IMR-90 (cell line): ENCODE data around the gene MBTPS1. TPM values are rescaled to one million over a fixed set of nuclear protein-coding genes. Genes with fewer than 3 reads are reported as not detected.

Experiments
- ATAC-seq: fragments of 200-7000 bp; cut with Tn5 transposase; 2 replicates; pipeline ENCODE4 v1.9.1; 2020; ENCODE audit warnings: low read depth, mild to moderate bottlenecking, moderate library complexity
- BruUV-seq: library from RNA; stranded (reverse); fragments of 400-500 nt; replicated peaks from 2 replicates; lab custom pipeline; 2021; lab: Mats Ljungman, UMichigan
- CTCF ChIA-PET: fragments of 300-600 bp; formaldehyde crosslinking; extraction: SDS; loops from one replicate; lab custom pipeline; 2021; ENCODE audit warnings: antibody characterized with exemption; lab: Yijun Ruan, JAX
- POLR2A ChIA-PET: fragments of 300-600 bp; sonication (Branson Sonifier 250); formaldehyde crosslinking; loops from one replicate; lab custom pipeline; 2022; ENCODE audit warnings: antibody characterized with exemption; ENCODE audit not compliant: unreplicated experiment; lab: Charles Lee
- DNase-seq: peaks from one replicate; pipeline ENCODE4 v3.0.0; 2013
- H2AFZ ChIP-seq: replicated peaks from 2 replicates; pipeline ENCODE3; 2013; ENCODE audit warnings: low read length, mild to moderate bottlenecking; ENCODE audit not compliant: poor library complexity
- H2AK5ac ChIP-seq: 2 replicates; pipeline ENCODE4 v1.6.1; 2013; ENCODE audit warnings: low read depth, low read length, inconsistent platforms
- H2AK9ac ChIP-seq: replicated peaks from 2 replicates; pipeline ENCODE3; 2013; ENCODE audit warnings: mild to moderate bottlenecking, low read depth, low read length, moderate library complexity; ENCODE audit not compliant: poor library complexity
- H2BK120ac ChIP-seq: 2 replicates; pipeline ENCODE4 v1.6.1; 2013; ENCODE audit warnings: low read depth, low read length, inconsistent platforms
- H2BK15ac ChIP-seq: 3 replicates; pipeline ENCODE4 v1.6.1; 2013; ENCODE audit warnings: low read depth, low read length, inconsistent platforms
- H2BK20ac ChIP-seq: 2 replicates; pipeline ENCODE4 v1.6.1; 2013; ENCODE audit warnings: low read depth, mild to moderate bottlenecking, inconsistent platforms, low read length, moderate library complexity
- H2BK5ac ChIP-seq: 2 replicates; pipeline ENCODE4 v1.6.1; 2013; ENCODE audit warnings: mild to moderate bottlenecking, low read depth, low read length, inconsistent platforms; ENCODE audit not compliant: poor library complexity, severe bottlenecking
- H3K14ac ChIP-seq: replicated peaks from 2 replicates; pipeline ENCODE4 v1.6.1; 2013; ENCODE audit warnings: low read depth, low read length, inconsistent platforms
- H3K18ac ChIP-seq: 2 replicates; pipeline ENCODE4 v1.6.1; 2013; ENCODE audit warnings: low read depth, low read length, control low read depth
- H3K23ac ChIP-seq: 2 replicates; pipeline ENCODE4 v1.6.1; 2013; ENCODE audit warnings: low read depth, low read length, inconsistent platforms
- H3K27ac ChIP-seq: 2 replicates; pipeline ENCODE4 v1.5.1; 2013; ENCODE audit warnings: mild to moderate bottlenecking, control low read depth, low read length; ENCODE audit not compliant: insufficient read depth
- H3K27me3 ChIP-seq: 2 replicates; pipeline ENCODE4 v1.6.1; 2013; ENCODE audit warnings: low read length; ENCODE audit not compliant: control insufficient read depth, insufficient read depth
- H3K36me3 ChIP-seq: 2 replicates; pipeline ENCODE4 v1.6.1; 2013; ENCODE audit warnings: low read length, mixed read lengths; ENCODE audit not compliant: control insufficient read depth, insufficient read depth
- H3K4ac ChIP-seq: 2 replicates; pipeline ENCODE4 v1.6.1; 2013; ENCODE audit warnings: low read depth, low read length, inconsistent platforms
- H3K4me1 ChIP-seq: 2 replicates; pipeline ENCODE4 v1.6.1; 2013; ENCODE audit warnings: low read length, mixed read lengths; ENCODE audit not compliant: control insufficient read depth, insufficient read depth
- H3K4me2 ChIP-seq: 2 replicates; pipeline ENCODE4 v1.6.1; 2013; ENCODE audit warnings: low read depth, mild to moderate bottlenecking, control low read depth, low read length, moderate library complexity
- H3K4me3 ChIP-seq: 2 replicates; pipeline ENCODE4 v1.5.1; 2013; ENCODE audit warnings: low read depth, mild to moderate bottlenecking, control low read depth, low read length, moderate library complexity; ENCODE audit not compliant: insufficient read depth
- H3K56ac ChIP-seq: 2 replicates; pipeline ENCODE4 v1.6.1; 2013; ENCODE audit warnings: low read length, inconsistent platforms; ENCODE audit not compliant: insufficient read depth; ENCODE audit errors: extremely low read depth
- H3K79me1 ChIP-seq, 2 experiments: 2 replicates each; pipeline ENCODE4 v1.6.1; 2013; ENCODE audit warnings: low read length in 2 of 2, inconsistent platforms in 1 of 2, low read depth in 1 of 2
- H3K9ac ChIP-seq: 2 replicates; pipeline ENCODE4 v1.6.1; 2013; ENCODE audit warnings: low read depth, low read length, control low read depth
- H3K9me1 ChIP-seq: 2 replicates; pipeline ENCODE4 v1.6.1; 2013; ENCODE audit warnings: low read length, inconsistent platforms; ENCODE audit not compliant: insufficient read depth
- H3K9me3 ChIP-seq: 2 replicates; pipeline ENCODE4 v1.6.1; 2013; ENCODE audit warnings: low read length; ENCODE audit not compliant: control insufficient read depth, insufficient read depth
- H4K20me1 ChIP-seq: 2 replicates; pipeline ENCODE4 v1.6.1; 2013; ENCODE audit warnings: low read length, inconsistent platforms; ENCODE audit not compliant: insufficient read depth
- H4K5ac ChIP-seq: 2 replicates; pipeline ENCODE4 v1.6.1; 2013; ENCODE audit warnings: mild to moderate bottlenecking, low read depth, low read length, control low read depth
- H4K8ac ChIP-seq, 2 experiments: 2 replicates each; pipeline ENCODE4 v1.6.1; 2013; ENCODE audit warnings: low read depth in 2 of 2, low read length in 2 of 2, control low read depth in 1 of 2, inconsistent platforms in 1 of 2
- H4K91ac ChIP-seq: 2 replicates; pipeline ENCODE4 v1.6.1; 2013; ENCODE audit warnings: low read depth, low read length, inconsistent platforms; ENCODE audit not compliant: insufficient read depth
- BHLHE40 ChIP-seq: fragments of 150-350 bp; IDR thresholded peaks from 2 replicates; pipeline ENCODE4 v1.6.1; 2016; ENCODE audit warnings: mild to moderate bottlenecking, low read depth, low read length
- CEBPB ChIP-seq: IDR thresholded peaks from 2 replicates; pipeline ENCODE4 v1.6.1; 2012; ENCODE audit warnings: low read depth, low read length, improper control_type of control experiment
- CHD1 ChIP-seq: IDR thresholded peaks from 2 replicates; pipeline ENCODE4 v1.6.1; 2012; ENCODE audit warnings: low read depth, low read length, improper control_type of control experiment
- MAFK ChIP-seq: IDR thresholded peaks from 2 replicates; pipeline ENCODE4 v1.6.1; 2012; ENCODE audit warnings: low read depth, low read length, improper control_type of control experiment
- MAZ ChIP-seq: IDR thresholded peaks from 2 replicates; pipeline ENCODE4 v1.6.1; 2012; ENCODE audit warnings: low read depth, mild to moderate bottlenecking, low read length, improper control_type of control experiment, moderate library complexity, borderline replicate concordance
- MXI1 ChIP-seq: IDR thresholded peaks from 2 replicates; pipeline ENCODE4 v1.6.1; 2012; ENCODE audit warnings: low read depth, mild to moderate bottlenecking, low read length, moderate library complexity, borderline replicate concordance
- NFE2L2 ChIP-seq: fragments of 150-350 bp; IDR thresholded peaks from 2 replicates; pipeline ENCODE4 v1.6.1; 2016; ENCODE audit warnings: low read depth, mild to moderate bottlenecking, low read length
- POLR2A ChIP-seq: IDR thresholded peaks from 2 replicates; pipeline ENCODE4 v1.6.1; 2012; ENCODE audit warnings: mild to moderate bottlenecking, low read depth, low read length
- RAD21 ChIP-seq: IDR thresholded peaks from 2 replicates; pipeline ENCODE4 v1.6.1; 2012; ENCODE audit warnings: low read length, improper control_type of control experiment
- RCOR1 ChIP-seq: IDR thresholded peaks from 2 replicates; pipeline ENCODE4 v1.6.1; 2012; ENCODE audit warnings: mild to moderate bottlenecking, low read length, improper control_type of control experiment; ENCODE audit not compliant: insufficient replicate concordance
- RFX5 ChIP-seq: IDR thresholded peaks from 2 replicates; pipeline ENCODE4 v1.8.0; 2012; ENCODE audit warnings: low read depth, mild to moderate bottlenecking, low read length, moderate library complexity
- SMC3 ChIP-seq: fragments of 150-350 bp; IDR thresholded peaks from 2 replicates; pipeline ENCODE4 v1.6.1; 2016; ENCODE audit warnings: low read depth, mild to moderate bottlenecking, antibody characterized with exemption, low read length, moderate library complexity
- WGBS, 2 experiments: methylation state at CpG; one replicate each; pipeline versions ENCODE4 v1.1.5 to v1.1.7; 2013; ENCODE audit warnings: missing lambda C conversion rate in 2 of 2; ENCODE audit not compliant: insufficient read length in 1 of 2; ENCODE audit errors: extremely low coverage in 2 of 2; 5-methylcytosine and 5-hydroxymethylcytosine counted together
- dilution Hi-C: fragments of 300-500 bp; cut with HindIII; formaldehyde crosslinking; loops from one replicate; pipeline ENCODE4 v1.14.3; 2018; ENCODE audit warnings: low sequenced_read_pairs; ENCODE audit not compliant: unreplicated experiment
- in situ Hi-C: fragments of 300-500 bp; cut with MboI; formaldehyde crosslinking; loops from 3 replicates; pipeline ENCODE4 v1.14.3; 2019; ENCODE audit warnings: low sequenced_read_pairs, inconsistent platforms, mixed read lengths
- intact Hi-C: fragments of 100-400 bp; cut with micrococcal nuclease; formaldehyde crosslinking; loops from 2 replicates; pipeline ENCODE4 v1.10.0; 2022
- polyA plus RNA-seq, 3 experiments: library from polyadenylated mRNA; depleted of rRNA; stranded (reverse); fragments of >200 nt; gene quantifications; 2 replicates each; pipeline ENCODE4 v1.2.3, GENCODE V29; 2012; ENCODE audit warnings: low replicate concordance in 1 of 3
- total RNA-seq: library from RNA; depleted of rRNA; stranded (reverse); fragments of >200 nt; gene quantifications from 2 replicates; pipeline ENCODE4 v1.2.3, GENCODE V29; 2012
- TF ChIP-seq, protein P1 (sequence below): conservative IDR thresholded peaks from 2 replicates; pipeline ENCODE4 v1.5.1; 2012; ENCODE audit warnings: mild to moderate bottlenecking, low read depth, low read length, improper control_type of control experiment
- TF ChIP-seq, protein P2 (sequence below): fragments of 150-350 bp; IDR thresholded peaks from 2 replicates; pipeline ENCODE4 v1.6.1; 2017; ENCODE audit warnings: mild to moderate bottlenecking, antibody characterized with exemption, low read length, low read depth

Gene MBTPS1
- total and polyA plus RNA-seq, 2 of the 4 experiments (the other 2 are of a cell fraction) = 59.0 to 70.4 TPM

GRCh38 chr16:84107921-84108320 is 8.8 kb downstream of the MBTPS1 start:
- in situ Hi-C loops = no loop called here
- H2BK5ac ChIP-seq = no peak overlapping the region
- WGBS, 2 experiments = 100% methylated on average over 2 of the region's 2 CpGs; no CpG with 5 or more reads in 1 of the 2 experiments
- peaks cover 31 to 78% of the 10 kb centered on the region in 2 experiments for H3K79me1 ChIP-seq
- H4K5ac ChIP-seq = no peak overlapping the region
- H3K56ac ChIP-seq = no peak overlapping the region
- ChIA-PET POLR2A (no interaction called here), CTCF (no interaction called here)
- no peak for ATAC-seq
- H3K27me3 ChIP-seq = no peaks in the 10 kb centered on the region
- no peak overlapping the region for H3K18ac ChIP-seq
- peaks cover 3% of the 10 kb centered on the region; the same call in 1 of the 2 replicates for H3K4me1 ChIP-seq
- no peak overlapping the region for H3K9ac ChIP-seq
- peaks cover 70% of the 10 kb centered on the region for H4K20me1 ChIP-seq
- H3K4me2 ChIP-seq = no peak overlapping the region
- no peaks in the 10 kb centered on the region for H3K9me3 ChIP-seq
- H2AFZ ChIP-seq = no peak overlapping the region
- dilution Hi-C loops = no loop called here
- no peak overlapping the region for H2AK9ac ChIP-seq
- no peak overlapping the region for H2BK15ac ChIP-seq
- BruUV-seq = no TSS peak
- no peak for DNase-seq
- peaks cover 7% of the 10 kb centered on the region; the same call in 1 of the 2 replicates for H3K36me3 ChIP-seq
- H3K14ac ChIP-seq = no peak overlapping the region
- intact Hi-C loops = no loop called here
- no peak overlapping the region for H4K91ac ChIP-seq
- H4K8ac ChIP-seq = no peak overlapping the region
- no peak overlapping the region for H2BK20ac ChIP-seq
- H3K23ac ChIP-seq = no peak overlapping the region
- H3K4ac ChIP-seq = no peak overlapping the region
- H3K27ac ChIP-seq = no peak overlapping the region
- no peak overlapping the region for H3K4me3 ChIP-seq
- H3K9me1 ChIP-seq = peaks cover 8% of the 10 kb centered on the region
- TF ChIP-seq, protein P1, sequence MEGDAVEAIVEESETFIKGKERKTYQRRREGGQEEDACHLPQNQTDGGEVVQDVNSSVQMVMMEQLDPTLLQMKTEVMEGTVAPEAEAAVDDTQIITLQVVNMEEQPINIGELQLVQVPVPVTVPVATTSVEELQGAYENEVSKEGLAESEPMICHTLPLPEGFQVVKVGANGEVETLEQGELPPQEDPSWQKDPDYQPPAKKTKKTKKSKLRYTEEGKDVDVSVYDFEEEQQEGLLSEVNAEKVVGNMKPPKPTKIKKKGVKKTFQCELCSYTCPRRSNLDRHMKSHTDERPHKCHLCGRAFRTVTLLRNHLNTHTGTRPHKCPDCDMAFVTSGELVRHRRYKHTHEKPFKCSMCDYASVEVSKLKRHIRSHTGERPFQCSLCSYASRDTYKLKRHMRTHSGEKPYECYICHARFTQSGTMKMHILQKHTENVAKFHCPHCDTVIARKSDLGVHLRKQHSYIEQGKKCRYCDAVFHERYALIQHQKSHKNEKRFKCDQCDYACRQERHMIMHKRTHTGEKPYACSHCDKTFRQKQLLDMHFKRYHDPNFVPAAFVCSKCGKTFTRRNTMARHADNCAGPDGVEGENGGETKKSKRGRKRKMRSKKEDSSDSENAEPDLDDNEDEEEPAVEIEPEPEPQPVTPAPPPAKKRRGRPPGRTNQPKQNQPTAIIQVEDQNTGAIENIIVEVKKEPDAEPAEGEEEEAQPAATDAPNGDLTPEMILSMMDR = no peak
- no peak for TF ChIP-seq NFE2L2
- no peak for TF ChIP-seq POLR2A
- TF ChIP-seq SMC3 = no peak
- TF ChIP-seq MAZ = no peak
- TF ChIP-seq, protein P2, sequence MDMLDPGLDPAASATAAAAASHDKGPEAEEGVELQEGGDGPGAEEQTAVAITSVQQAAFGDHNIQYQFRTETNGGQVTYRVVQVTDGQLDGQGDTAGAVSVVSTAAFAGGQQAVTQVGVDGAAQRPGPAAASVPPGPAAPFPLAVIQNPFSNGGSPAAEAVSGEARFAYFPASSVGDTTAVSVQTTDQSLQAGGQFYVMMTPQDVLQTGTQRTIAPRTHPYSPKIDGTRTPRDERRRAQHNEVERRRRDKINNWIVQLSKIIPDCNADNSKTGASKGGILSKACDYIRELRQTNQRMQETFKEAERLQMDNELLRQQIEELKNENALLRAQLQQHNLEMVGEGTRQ = no peak
- no peak for TF ChIP-seq CHD1
- no peak for TF ChIP-seq RFX5
- no peak for TF ChIP-seq RCOR1
- TF ChIP-seq CEBPB = no peak
- no peak for TF ChIP-seq BHLHE40
- no peak for TF ChIP-seq MXI1
- no peak for TF ChIP-seq MAFK
- TF ChIP-seq RAD21 = no peak
- H2AK5ac ChIP-seq = no peak overlapping the region
- H2BK120ac ChIP-seq = no peak overlapping the region
